HG03575 (cell line): Measurements from ENCODE around the gene RAE1.
"Not testable (repeated sequence)": the region's sequence is repeated elsewhere in the genome, so short reads cannot be mapped to it uniquely, and the experiment has no call there.

ENCODE experiments used
- ATAC-seq: cut with Tn5 transposase; IDR thresholded peaks from one replicate; pipeline ENCODE4 v1.9.1; 2021; ENCODE audit not compliant: unreplicated experiment, insufficient number of reproducible peaks, low FRiP score; ENCODE audit errors: extremely low read depth

The RAE1 gene

GRCh38 chr20:57408131-57408530, 57.1 kb downstream of the RAE1 start:
- ATAC-seq = no peak

GRCh38 chr20:57408536-57409233, 57.6 kb downstream of the RAE1 start:
- ATAC-seq = no peak

- ATAC-seq = no peak
Measured at GRCh38 chr20:57409316-57409671, 58.2 kb downstream of the RAE1 start.

- ATAC-seq = no peak
Measured at GRCh38 chr20:57409672-57410397, 58.8 kb downstream of the RAE1 start.

GRCh38 chr20:57410398-57410920, 59.4 kb downstream of the RAE1 start:
- no peak for ATAC-seq

- ATAC-seq = no peak
Measured at GRCh38 chr20:57410924-57411323, 59.9 kb downstream of the RAE1 start.

- no peak for ATAC-seq
Measured at GRCh38 chr20:57411406-57412283, 60.6 kb downstream of the RAE1 start.

GRCh38 chr20:57412347-57413029, 61.4 kb downstream of the RAE1 start:
- no peak for ATAC-seq

GRCh38 chr20:57413986-57414385, 62.9 kb downstream of the RAE1 start:
- no peak for ATAC-seq

- ATAC-seq = no peak
Measured at GRCh38 chr20:57414867-57415592, 64.0 kb downstream of the RAE1 start.

GRCh38 chr20:57415771-57416170, 64.7 kb downstream of the RAE1 start:
- ATAC-seq = no peak

- no peak for ATAC-seq
Measured at GRCh38 chr20:57416296-57417022, 65.4 kb downstream of the RAE1 start.

GRCh38 chr20:57417051-57417689, 66.1 kb downstream of the RAE1 start:
- ATAC-seq = no peak

GRCh38 chr20:57417830-57418780, 67.0 kb downstream of the RAE1 start:
- no peak for ATAC-seq

- not testable (repeated sequence) for ATAC-seq
Measured at GRCh38 chr20:57419479-57419878, 68.4 kb downstream of the RAE1 start.

GRCh38 chr20:57420571-57421252, 69.7 kb downstream of the RAE1 start:
- no peak for ATAC-seq
